ENCODE measurements around the gene MEGF9.

- no peak for TF ChIP-seq EZH2phosphoT487 (IDR thresholded peaks at IDR 0.05; ENCODE audit: borderline replicate concordance, low read depth)
- no peak for TF ChIP-seq CTCF (IDR thresholded peaks at IDR 0.05)
- no peak for TF ChIP-seq TAF1 (IDR thresholded peaks at IDR 0.05; ENCODE audit: borderline replicate concordance, low read depth, low read length)
- no peak for TF ChIP-seq SIN3A (IDR thresholded peaks at IDR 0.05; ENCODE audit: borderline replicate concordance, low read depth, low read length)
- TF ChIP-seq FOSL2 (IDR thresholded peaks at IDR 0.05; ENCODE audit: borderline replicate concordance, low read depth): no peak
- no peak for TF ChIP-seq RXRA (IDR thresholded peaks at IDR 0.05; ENCODE audit: borderline replicate concordance, low read depth)
- TF ChIP-seq, protein P1, sequence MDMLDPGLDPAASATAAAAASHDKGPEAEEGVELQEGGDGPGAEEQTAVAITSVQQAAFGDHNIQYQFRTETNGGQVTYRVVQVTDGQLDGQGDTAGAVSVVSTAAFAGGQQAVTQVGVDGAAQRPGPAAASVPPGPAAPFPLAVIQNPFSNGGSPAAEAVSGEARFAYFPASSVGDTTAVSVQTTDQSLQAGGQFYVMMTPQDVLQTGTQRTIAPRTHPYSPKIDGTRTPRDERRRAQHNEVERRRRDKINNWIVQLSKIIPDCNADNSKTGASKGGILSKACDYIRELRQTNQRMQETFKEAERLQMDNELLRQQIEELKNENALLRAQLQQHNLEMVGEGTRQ (IDR thresholded peaks at IDR 0.05; ENCODE audit: borderline replicate concordance, low read depth, low read length): no peak
- no peak for TF ChIP-seq POLR2AphosphoS5 (IDR thresholded peaks at IDR 0.05; ENCODE audit: low read depth, low read length)
- TF ChIP-seq, protein P2, sequence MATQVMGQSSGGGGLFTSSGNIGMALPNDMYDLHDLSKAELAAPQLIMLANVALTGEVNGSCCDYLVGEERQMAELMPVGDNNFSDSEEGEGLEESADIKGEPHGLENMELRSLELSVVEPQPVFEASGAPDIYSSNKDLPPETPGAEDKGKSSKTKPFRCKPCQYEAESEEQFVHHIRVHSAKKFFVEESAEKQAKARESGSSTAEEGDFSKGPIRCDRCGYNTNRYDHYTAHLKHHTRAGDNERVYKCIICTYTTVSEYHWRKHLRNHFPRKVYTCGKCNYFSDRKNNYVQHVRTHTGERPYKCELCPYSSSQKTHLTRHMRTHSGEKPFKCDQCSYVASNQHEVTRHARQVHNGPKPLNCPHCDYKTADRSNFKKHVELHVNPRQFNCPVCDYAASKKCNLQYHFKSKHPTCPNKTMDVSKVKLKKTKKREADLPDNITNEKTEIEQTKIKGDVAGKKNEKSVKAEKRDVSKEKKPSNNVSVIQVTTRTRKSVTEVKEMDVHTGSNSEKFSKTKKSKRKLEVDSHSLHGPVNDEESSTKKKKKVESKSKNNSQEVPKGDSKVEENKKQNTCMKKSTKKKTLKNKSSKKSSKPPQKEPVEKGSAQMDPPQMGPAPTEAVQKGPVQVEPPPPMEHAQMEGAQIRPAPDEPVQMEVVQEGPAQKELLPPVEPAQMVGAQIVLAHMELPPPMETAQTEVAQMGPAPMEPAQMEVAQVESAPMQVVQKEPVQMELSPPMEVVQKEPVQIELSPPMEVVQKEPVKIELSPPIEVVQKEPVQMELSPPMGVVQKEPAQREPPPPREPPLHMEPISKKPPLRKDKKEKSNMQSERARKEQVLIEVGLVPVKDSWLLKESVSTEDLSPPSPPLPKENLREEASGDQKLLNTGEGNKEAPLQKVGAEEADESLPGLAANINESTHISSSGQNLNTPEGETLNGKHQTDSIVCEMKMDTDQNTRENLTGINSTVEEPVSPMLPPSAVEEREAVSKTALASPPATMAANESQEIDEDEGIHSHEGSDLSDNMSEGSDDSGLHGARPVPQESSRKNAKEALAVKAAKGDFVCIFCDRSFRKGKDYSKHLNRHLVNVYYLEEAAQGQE (IDR thresholded peaks at IDR 0.05; ENCODE audit: low read depth, low read length): no peak
Measured at GRCh38 chr9:120608421-120608820, 105.8 kb downstream of the MEGF9 start.

Measured in SK-N-SH (cell line).